Measurements from ENCODE around the gene HSD17B8.
"Not testable (repeated sequence)": the region's sequence is repeated elsewhere in the genome, so short reads cannot be mapped to it uniquely, and the experiment has no call there.

Gene HSD17B8

GRCh38 chr6:33206027-33206863 is 1.8 kb downstream of the HSD17B8 start:
- no peak for DNase-seq (ENCODE audit: low read depth)

DNA sequence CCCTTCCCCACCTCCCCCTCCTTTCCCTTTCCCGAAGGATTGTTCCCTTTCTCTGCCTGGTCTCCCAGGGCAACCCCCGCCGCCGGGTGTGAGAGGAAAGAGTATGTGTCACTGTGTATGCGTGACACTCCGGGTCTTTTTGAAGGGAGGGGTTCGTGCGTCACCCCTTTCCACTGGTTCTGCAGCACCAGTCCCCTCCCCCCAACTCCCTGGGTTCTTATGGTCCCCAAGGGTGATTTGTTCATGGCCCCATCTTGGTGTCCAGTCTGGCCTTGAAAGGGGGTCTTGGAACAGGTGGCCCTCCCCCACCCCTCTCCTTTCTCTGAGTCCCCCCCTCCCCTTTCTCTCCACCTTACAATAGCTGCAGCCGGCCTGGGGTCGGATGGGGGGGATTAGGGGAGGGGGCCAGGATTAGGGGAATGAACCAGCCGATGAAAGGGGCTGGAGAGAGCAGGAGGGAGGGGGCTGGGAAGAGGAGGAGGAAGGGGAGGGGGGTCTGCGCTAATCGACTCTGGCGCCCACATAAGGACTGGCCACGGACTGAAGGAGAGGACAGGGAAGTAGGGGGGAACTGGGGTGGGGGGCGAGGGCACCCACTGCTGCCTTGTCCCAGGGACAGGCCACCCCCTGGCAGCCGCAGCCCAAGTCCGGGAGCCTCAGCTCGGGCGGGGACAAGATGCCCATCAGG is 2.6 kb downstream of the HSD17B8 start:
- no peak for DNase-seq (ENCODE audit: low read depth)

- DNase-seq (ENCODE audit: low read depth) = no peak
Observed at GRCh38 chr6:33207552-33208090, 3.2 kb downstream of the HSD17B8 start.

DNA sequence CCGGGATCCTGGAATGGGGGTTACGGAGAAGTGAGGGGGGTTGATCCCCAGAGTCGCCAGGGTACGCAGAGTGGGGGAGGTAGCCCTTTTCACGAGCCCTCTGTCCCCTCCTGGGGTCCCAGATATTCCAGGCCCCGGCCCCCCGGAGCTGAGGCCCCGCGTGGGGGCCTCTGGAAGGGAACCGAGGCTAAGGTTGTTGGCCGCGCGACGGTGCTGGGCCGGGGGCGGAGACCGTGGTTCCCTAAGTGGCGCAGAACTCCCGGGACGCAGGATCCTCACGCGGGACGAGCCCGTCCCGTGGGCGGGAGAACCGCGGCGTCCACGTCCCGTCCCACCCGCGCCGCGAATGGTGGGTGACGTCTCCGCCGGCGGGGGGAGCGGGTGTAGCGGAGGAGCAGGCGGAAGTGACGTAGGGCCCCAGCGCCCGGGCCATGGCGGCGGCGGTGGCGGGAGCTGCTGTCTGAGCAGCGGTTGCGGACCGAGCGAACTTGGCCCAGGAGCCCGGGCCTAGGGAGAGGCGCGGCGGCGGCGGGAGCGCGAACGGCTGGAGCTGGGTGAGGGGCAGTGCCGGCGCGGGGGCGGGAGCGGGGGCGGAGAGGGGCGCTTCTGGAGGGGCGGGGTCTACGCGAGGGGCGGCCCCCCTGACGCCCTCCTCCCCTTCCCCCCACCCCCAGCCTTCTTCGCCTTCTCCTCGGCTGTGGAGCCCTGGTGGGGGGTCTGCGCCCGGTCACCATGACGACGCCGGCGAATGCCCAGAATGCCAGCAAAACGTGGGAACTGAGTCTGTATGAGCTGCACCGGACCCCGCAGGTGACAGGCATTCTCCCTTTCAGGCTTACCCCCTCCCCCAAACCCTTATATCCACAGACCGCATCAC is 3.9 kb downstream of the HSD17B8 start, which contains the start of gene RING1:
Gene RING1 (plus strand): TSS at position 410 of the 877 bp plus-strand sequence. CDS start 323 bp downstream, at position 733.
- DNase-seq (ENCODE audit: low read depth) = no peak

DNA sequence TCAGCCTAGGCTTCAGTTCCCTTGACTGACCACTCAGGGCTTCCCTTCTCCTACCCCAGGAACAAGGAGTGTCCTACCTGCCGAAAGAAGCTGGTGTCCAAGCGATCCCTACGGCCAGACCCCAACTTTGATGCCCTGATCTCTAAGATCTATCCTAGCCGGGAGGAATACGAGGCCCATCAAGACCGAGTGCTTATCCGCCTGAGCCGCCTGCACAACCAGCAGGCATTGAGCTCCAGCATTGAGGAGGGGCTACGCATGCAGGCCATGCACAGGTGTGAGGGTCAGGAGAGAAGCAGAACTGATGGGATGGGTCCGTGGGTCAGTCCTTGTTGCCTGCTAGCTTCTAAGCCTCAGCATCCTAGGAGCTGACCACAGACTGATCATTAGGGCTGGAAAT is 5.4 kb downstream of the HSD17B8 start:
- DNase-seq (ENCODE audit: low read depth) = no peak

- no peak for DNase-seq (ENCODE audit: low read depth)
Observed at GRCh38 chr6:33211136-33211535, 6.7 kb downstream of the HSD17B8 start.

GRCh38 chr6:33211666-33212422 is 7.4 kb downstream of the HSD17B8 start:
- DNase-seq (ENCODE audit: low read depth) = no peak

DNA sequence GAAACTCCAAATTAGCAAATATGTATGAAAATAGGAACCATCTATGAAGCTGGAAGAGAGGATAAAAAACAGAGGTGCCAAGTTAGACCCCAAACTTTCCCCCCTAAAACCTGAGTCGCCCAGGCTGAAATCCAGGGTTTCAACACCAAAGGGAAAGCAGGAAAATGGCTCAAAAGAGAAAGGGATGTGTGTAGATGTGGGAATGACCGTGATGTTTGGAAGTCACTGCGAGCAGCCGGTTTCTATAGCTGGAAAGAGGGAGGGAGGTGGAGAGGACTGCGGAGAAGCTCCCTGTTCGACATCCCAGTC is 8.4 kb downstream of the HSD17B8 start:
- DNase-seq (ENCODE audit: low read depth) = no peak

DNA sequence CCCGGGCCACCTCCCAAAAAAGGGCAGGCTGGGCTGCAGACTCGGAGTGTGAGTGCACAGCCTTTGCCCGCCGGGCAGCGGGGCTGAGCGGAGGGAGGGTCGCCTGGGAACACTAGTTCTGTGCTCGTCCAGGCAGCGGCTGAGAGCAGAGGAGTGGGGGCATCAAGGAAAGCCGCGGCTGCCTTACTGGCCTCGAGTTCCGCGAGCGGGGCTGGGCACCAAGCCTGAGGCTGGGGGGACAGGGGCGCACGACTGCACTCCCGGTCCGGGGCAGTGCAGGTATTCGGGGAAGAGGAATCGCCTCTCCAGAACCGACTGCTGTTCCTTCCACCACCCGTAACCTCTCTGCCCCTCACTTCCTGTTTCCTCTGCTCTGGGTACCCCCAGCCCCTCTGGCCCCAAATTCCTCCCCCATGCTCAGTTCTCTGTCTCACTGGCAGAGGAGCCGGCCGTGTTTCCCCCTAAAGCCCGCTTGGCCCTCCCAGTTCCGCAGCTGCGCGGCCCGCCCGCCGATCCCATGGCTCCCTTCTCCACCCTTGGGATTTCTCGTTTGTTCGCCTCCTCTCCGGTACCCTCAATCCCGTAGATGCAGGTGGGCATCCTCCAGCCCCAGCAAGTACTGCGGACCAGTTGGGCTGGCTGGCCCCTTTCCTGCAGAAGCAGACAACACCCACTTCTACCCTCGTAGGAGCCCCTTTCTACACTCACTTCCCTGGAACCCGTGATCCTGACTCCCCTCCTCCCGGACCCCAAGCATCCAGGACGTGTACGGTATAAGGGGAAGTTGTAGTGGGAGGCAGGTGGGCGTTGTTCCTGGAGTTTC is 8.9 kb downstream of the HSD17B8 start:
- DNase-seq (ENCODE audit: low read depth) = no peak

DNA sequence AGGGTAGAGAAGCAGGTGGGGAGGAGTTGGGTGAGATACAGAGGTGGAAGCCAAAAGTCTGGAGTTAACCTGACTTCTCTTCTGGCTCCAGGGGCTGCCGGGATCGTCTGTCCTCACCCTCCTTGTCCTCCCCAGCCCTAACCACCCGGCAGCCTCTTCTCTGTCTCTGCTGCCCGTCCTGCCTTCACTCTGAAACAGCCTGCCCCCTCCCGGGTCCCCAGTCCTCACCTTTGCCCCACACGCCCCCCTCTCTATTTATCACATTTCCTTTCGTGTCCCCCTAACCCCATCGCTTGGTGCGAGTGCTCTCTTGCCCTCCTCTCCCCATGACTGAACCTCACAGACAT is 9.5 kb downstream of the HSD17B8 start:
- DNase-seq (ENCODE audit: low read depth) = no peak

DNA sequence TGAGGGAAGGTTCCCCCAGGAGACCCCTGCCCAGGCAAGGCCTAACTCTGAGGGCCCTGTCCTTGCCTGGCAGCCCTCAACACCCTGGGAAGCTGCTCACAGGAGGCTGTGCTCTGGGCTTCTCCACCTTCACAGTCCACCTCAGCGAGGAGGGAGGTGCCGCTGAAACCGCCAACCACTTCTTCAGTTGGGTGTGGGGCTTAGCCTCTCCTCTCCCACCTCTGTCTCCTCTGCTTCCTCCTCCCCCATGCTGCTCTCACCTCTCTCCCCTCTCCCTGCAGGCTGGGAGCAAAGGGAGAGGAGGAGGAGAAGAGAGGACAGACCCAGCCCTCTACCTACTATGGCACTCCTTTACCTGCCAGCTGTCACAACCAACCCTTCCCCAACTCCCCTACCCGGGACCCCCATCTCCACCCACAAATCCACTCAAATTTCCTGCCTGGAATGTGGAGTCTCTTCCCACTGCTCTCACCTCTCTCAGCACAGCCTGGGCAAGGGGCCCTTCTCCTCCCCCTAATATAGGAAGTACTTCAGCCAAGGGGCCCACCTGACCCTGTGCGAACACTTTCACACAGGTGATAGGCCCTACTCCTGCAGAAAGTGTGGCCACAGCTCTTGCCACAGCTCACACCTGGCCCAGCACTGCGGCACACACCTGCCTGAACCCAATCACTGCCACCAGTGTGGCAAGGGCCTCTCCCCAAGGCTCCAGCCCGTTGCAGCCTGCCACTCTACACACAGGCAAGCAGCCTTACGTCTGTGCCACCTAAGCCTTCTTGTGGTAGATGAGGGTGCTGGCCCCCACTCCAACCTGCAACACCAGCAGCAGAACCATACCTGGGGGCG is 11.0 kb downstream of the HSD17B8 start:
- DNase-seq (ENCODE audit: low read depth) = no peak

DNA sequence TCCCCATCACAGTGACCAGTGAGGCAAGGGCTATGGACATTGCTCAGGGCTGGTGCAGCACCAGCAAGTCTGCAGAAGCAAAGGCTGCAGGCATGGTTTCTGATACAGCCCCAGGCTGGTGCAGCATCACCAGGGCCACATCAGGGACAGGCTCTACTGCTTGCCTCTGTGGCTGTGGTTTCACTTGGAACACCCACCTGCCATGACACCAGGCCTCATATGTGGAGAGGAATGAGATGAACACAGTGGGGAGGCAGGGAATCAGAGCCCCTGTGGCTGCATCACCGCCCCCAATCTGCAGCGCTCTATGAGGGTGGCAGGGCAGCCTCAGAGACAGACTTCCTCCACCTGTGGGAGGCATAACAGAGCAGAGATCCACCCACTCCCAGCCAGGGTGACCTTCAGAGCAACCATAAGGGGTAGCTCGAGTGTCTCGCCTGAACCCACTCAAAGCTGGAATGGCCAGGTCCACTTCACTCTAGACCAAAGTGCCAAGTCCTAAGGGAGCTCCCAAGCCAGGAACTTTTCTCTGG is 11.7 kb downstream of the HSD17B8 start:
- no peak for DNase-seq (ENCODE audit: low read depth)

GRCh38 chr6:33217246-33217645 is 12.8 kb downstream of the HSD17B8 start:
- DNase-seq (ENCODE audit: low read depth) = no peak

GRCh38 chr6:33217681-33218080 is 13.2 kb downstream of the HSD17B8 start:
- DNase-seq (ENCODE audit: low read depth) = no peak

DNA sequence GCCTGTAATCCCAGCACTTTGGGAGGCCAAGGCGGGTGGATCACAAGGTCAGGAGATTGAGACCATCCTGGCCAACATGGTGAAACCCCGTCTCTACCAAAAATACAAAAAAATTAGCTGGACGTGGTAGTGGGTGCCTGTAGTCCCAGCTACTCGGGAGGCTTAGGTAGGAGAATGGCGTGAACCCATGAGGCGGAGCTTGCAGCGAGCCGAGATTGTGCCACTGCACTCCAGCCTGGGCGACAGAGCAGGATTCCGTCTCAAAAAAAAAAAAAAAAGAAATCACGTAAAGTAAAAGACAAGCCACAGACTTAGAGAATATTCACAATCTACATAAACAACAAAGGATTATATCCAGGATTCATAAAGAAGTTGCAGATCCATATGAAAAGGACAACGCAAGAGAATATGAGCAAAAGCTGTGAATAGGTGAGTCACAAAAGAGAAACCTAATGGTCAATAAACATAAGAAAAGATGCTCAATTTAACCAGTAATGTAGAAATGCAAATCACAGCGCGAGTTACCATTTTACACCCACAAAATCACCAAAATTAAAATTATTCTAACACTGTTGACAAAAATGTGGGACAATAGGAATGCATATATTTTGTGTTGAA is 22.2 kb downstream of the HSD17B8 start:
- not testable (repeated sequence) for DNase-seq (ENCODE audit: low read depth)

GRCh38 chr6:33235221-33235634 is 30.8 kb downstream of the HSD17B8 start:
- DNase-seq (ENCODE audit: low read depth) = no peak

GRCh38 chr6:33236328-33236727 is 31.9 kb downstream of the HSD17B8 start:
- DNase-seq (ENCODE audit: low read depth) = no peak

- DNase-seq (ENCODE audit: low read depth) = no peak
Observed at GRCh38 chr6:33236852-33237251, 32.4 kb downstream of the HSD17B8 start.

GRCh38 chr6:33237741-33238140 is 33.3 kb downstream of the HSD17B8 start:
- DNase-seq (ENCODE audit: low read depth) = no peak

Measured in fibroblast of the conjunctiva (primary cell).